GM18861 (cell line): ENCODE measurements around the gene YEATS4.

ENCODE experiments used
- ATAC-seq: cut with Tn5 transposase; IDR thresholded peaks from one replicate; pipeline ENCODE4 v1.9.1; 2021; ENCODE audit not compliant: unreplicated experiment

YEATS4 gene

DNA sequence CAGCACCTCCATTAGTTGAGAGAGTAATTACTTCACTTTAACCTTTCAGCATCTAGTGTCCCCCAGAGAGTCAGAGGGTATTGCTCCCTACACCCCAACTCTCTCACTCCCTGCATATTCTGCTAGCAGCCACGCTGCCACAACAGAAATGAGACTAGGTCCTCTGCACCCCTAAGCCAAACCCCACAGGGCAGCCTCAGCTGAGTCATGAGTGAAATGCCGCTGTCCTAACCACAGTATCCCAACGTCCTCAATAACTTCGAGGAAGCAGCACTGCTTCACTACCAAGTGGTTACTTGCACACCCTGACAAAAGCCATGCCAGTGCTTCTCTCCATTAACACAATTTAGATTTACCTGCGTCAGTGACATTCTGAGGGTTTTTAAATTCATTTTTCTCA is 18.2 kb upstream of the YEATS4 start:
- no peak for ATAC-seq

DNA sequence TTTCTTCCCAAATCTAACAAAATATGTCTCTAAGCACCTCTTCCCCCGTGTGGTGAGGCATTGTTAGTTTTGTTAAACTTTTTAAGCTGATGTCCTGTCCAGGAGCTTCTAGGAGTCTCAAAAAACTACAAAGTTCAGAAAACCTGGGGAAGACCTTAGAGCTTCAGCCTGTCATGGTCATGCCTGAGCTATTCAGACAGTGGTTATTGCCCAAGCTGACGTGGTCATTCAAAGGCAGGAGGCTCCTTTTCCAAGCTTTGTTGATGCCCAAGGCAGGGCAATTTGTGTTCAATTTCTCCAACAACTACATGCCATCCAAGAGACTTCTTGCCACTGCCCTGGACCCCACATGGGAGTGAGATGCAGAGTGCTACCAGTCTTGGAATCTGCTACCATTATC is 17.1 kb upstream of the YEATS4 start:
- ATAC-seq, result no peak

DNA sequence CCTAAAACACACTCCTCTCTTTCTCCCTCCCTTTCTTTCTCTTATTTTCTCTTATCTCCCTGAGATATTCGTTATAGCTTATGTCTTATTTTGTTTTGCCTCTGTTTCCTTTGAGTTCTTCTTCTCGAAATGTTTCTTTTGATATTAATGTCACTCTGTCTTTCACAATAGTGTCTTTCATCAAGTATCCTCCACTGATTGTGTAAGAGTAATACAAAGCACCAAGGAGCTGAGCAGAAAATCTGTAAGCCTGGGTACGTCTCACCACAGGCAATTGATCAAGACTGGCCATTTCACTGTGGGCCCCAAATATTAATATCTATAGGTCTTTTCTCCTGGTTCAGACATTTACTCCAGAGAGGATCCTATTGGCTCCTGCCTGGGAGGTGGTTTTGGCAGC is 16.2 kb upstream of the YEATS4 start:
- no peak for ATAC-seq

DNA sequence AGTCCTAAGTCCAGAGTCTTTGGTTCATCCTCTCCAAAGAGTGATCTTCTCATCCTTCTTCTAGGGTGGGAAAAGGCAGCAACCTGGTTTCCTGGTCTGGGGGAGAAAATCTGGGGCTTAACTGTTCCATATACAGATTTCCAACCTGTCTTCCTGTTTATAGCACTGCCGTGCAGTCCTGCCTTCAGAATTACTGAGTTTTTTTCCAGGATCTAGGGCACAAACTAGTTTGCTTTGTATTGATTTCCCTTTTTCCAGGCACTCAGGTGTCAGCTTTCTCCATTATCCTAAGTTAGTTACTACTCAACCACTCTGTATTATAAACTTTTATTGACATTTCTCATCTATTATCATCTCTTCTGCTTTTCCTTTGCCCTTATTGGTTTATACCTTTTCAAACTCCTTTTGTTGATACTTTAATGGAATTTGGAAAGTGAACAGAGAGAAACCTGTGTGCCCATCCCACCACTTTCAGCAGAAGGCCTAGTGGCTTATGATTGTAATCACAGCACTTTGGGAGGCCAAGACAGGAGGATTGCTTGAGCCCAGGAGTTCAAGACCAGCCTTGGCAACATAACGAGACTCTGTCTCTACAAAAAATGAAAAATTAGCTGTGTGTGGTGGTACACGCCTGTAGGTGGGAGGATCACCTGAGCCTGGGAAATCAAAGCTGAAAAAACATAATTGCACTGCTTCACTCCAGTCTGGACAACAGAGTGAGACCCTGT is 15.5 kb upstream of the YEATS4 start:
- no peak for ATAC-seq

DNA sequence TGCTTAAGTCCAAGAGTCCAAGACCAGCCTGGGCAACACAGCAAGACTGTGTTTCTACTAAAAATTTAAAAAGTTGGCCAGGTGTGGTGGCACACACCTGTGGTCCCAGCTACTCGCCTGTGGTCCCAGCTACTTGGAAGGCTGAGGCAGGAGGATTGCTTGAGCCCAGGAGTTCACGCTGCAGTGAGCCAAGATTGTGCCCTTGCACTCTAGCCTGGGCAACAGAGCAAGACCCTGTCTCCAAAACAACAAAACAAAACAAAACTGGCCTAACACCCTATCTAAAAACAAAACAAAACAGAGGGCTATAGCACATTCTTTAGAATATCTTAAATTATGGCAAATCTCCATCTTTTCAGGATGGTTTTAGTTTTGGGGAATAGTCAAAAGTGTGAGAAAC is 14.5 kb upstream of the YEATS4 start:
- no peak for ATAC-seq

DNA sequence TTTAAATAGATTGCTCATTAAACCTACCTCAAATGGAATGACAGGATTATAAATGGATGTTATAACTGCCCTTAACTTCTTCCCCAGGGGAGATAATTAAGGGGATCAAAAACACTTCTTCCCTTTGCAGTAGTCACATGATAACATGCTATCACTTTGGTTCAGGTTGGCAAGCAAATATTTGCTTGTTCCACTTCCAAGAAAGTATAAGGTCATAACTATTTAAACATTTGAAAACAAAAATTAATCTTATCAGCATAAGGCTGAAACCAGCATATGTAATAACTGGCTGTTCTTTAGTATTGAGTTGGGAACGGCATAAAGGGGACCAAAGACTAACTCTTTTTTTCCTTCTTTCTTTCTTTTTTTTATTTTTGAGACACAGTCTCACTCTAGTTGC is 13.8 kb upstream of the YEATS4 start:
- no peak for ATAC-seq

DNA sequence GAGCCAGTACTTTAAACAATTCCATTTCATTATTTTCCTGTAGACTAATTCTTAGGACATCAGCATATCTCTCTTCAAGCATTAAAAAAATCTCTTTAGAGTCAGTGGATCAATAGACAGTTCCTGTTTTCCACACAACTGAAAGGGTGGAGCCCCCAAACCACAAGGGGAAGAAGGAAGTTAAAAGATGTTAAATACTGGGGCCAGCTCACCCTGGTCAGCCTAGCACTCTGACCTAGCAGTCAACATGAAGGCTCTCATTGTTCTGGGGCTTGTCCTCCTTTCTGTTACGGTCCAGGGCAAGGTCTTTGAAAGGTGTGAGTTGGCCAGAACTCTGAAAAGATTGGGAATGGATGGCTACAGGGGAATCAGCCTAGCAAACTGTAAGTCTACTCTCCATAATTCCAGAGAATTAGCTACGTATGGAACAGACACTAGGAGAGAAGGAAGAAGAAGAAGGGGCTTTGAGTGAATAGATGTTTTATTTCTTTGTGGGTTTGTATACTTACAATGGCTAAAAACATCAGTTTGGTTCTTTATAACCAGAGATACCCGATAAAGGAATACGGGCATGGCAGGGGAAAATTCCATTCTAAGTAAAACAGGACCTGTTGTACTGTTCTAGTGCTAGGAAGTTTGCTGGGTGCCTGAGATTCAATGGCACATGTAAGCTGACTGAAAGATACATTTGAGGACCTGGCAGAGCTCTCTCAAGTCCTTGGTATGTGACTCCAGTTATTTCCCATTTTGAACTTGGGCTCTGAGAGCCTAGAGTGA is 11.2 kb upstream of the YEATS4 start, which contains the start of gene LYZ:
TSS of gene LYZ (plus strand) at position 220 of the 777 bp plus-strand sequence. CDS start at position 248, 28 bp downstream.
- no peak for ATAC-seq

DNA sequence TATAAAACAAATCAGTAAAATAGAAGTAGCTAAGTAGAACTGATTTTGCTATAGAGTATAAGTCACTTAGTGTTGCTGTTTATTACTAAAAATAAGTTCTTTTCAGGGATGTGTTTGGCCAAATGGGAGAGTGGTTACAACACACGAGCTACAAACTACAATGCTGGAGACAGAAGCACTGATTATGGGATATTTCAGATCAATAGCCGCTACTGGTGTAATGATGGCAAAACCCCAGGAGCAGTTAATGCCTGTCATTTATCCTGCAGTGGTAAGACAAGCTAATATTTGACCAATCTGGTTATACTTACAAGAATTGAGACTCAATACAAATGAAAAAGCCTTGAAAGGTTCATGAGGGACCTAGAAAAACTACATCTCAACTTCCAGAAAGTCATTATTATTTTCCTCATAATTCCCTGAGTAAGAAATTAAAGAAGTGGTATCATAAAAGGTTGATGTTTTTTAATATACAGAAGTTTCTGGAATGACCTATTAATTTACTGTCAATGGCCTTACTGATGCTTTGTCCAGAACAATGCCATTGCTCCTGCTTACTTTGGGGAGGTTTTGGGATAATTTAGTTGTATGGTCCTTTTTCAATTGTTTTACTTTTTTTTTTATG is 9.4 kb upstream of the YEATS4 start:
- no peak for ATAC-seq

DNA sequence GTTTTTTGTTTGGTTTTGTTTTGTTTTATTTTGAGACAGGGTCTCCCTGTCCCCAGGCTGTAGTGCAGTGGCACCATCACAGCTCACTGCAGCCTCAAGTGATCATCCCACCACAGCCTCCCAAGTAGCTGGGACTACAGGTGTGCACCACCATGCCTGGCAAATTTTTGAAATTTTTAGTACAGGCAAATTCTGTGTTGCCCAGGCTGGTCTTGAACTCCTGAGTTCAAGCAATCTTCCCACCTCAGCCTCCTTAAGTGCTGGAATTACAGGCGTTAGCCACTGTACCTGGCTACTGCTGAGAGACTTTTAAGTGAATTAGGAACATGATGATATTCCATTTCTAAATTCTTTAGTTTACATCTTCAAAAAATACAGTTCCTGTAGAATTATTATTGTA is 8.8 kb upstream of the YEATS4 start:
- ATAC-seq, result no peak

DNA sequence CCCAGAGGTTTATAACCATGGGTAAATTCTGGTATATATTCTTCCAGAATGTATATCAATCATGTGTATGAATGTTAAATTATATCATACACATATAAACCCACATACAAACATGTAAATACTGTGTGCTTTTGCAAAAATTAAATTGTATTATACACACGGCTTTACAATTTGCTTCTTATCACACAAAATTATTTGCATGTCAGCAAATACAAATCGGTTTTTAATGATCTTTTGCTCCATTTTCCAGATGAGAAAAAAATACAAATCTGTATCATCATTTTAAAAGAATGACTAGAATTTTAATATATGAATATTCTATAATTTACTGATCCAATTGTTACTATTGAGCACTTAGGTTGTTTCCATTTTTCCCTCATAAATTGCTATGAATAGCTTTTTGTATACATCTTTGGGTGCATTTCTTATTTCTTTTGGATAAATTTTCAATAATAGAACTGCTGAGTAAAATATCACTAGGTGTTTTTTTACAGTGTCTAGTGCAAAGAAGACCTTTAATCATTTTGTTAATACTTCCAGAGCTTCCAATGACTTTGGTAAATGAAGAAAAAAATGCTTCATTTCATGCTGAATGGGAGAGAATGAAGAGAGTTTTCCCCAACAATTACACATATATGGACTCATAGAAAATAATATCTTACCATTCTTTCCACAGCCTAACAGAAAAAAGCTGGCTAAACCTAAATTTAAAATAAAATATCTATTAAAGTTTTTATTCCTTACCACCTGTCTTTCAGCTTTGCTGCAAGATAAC is 7.9 kb upstream of the YEATS4 start:
- no peak for ATAC-seq

DNA sequence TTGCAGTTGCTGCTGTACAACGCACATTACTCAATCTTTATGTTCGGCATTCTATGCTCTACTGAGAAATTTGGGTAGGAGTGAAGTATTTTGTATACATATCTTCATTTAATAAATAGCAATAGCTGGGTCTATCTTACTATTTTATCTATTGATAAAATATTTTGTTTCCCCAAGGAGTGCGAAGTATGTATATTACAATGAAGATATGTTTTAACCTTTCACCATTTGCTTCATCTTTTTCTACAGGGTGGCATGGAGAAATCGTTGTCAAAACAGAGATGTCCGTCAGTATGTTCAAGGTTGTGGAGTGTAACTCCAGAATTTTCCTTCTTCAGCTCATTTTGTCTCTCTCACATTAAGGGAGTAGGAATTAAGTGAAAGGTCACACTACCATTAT is 6.6 kb upstream of the YEATS4 start:
- ATAC-seq, result no peak

DNA sequence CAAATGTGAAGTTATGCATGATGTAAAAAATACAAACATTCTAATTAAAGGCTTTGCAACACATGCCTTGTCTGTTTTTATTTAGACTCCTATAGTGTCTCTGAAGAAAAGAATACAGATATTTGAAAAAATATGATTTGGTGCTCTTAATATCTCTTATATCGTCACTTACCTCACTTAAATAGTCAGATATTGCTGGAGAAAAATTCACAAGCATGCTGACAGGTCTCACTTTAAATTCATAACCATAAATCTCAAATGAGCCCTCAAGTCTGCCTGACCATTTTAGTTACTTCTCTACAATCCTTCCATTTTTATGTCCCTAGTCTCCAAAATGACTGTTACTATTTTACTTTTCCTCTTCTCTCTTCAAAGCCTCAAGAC is 5.4 kb upstream of the YEATS4 start:
- ATAC-seq, result no peak

DNA sequence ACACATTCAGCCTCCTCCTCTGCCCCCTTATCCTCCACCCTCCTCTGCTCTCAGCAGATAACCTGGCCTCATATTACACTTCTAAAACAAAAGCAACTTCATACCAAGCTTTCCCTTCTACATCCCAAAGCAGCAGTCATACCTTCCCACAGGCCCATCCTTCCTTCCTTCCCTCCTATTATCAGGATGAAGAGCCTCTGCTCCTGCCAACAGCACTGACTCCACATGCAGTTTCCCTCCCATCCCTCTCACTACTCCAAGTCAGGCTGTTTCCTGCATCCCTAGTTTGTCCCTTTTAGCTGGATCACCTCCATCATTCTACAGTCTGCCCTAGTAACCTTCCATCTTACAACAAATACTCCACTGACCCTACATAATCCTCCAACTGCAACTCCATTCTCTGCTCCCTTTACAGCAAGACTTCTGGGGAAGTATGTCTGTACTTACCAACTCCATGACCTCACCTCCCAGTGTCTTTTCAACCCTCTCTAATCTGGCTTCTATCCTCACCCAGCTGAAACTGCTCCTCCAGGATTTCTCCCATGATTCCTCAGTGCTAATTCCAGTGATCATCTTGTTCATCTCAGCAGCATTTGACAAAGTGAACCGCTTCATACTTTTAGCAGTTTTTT is 4.9 kb upstream of the YEATS4 start:
- no peak for ATAC-seq

DNA sequence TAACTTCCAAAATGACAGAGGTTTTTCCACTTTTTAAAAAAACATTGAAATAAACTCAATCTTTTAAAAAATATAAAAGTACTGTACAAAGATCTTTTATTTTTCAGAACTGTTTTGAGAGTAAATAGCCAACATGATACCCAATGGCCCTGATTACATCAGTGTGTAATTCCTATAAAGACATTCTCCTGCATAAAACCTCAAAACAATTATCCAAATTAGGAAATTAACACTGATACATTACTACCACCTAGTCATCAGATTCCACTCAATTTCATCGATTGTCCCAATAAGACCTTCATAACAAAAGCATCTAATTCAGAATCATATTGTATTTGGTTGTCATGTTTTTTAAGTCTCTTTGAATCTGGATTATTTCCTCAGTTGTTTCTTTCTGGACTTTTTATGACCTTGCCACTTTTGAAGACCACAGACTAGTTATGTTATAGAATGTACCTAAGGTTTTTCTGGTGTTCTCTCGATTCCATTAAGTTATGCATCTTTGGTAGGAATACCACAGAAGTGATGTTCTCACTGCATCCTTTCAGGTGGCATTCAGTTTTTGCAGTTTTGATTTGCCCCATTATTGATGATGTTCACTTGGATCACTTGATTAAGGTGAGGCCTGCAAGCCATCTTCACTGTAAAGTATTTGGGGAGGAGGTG is 4.0 kb upstream of the YEATS4 start:
- no peak for ATAC-seq

DNA sequence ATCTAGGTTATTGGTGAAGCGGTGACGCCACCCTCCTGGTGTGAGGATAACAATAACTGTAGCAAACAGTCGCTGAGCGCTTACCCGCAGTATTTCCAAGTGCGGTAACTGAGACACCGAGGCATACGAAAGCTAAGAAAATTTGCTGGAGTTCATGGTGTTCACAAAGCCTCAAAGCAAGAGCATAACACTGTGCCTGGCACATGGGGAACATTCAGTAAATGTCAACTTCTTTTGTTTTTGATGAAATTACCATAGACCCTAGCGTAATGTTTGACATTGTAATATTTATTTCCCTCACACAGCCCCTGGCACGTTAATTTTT is 767 bp downstream of the YEATS4 start:
- no peak for ATAC-seq

DNA sequence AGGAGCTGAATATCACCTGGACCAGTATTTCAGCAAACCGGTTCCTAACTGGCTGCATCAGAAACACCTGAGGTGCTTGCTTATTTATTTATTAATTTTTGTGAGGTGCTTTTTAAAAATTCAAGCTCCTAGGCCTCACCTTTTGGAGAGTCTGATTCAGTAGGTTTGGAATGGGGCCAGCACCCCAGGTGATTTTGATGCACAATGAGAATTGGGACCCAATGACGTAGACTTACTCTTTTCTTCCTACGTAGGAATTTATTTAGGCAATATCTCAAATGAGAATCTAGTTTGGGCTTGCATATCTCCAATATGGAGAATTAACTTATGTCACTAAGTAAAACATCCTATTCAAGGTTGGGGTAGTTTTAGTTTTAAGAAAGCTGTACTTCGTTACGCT is 7.3 kb downstream of the YEATS4 start:
- no peak for ATAC-seq

DNA sequence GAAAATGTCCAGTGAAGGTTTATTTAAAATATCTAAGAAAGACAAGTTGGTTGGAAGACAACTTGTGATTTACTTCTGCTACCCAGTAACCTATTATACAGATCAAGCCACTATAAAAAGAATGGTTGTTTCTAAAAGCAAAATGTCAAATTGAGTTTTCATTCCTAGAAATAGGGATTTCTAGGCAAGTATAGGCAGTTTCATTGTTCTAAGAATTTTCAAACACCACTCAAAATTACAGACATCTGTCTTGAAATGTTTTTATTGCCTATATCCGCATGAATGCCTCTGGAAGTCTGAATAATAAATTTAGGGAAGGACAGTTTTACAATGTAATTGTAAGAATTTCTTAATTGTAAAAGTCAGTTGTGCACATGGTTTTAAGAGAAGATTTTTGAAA is 8.6 kb downstream of the YEATS4 start:
- ATAC-seq, result no peak

DNA sequence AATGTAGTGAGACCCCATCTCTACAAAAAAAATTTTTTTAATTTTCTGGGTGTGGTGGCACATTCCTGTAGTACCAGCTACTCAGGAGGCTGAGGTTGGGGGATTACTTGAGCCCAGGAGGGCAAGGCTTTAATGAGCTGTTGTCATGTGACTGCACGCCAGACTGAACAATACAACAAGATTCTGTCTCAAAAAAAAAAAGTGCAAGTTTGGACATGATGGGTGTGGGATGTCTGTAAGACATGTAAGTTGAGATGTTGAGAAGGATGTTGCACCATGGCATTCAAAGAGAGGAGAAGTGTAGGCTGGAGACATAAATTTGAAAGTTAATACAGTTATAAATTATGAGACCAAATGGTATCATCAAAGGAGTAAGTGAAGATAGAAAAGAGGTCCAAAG is 23.5 kb downstream of the YEATS4 start:
- ATAC-seq, result no peak

DNA sequence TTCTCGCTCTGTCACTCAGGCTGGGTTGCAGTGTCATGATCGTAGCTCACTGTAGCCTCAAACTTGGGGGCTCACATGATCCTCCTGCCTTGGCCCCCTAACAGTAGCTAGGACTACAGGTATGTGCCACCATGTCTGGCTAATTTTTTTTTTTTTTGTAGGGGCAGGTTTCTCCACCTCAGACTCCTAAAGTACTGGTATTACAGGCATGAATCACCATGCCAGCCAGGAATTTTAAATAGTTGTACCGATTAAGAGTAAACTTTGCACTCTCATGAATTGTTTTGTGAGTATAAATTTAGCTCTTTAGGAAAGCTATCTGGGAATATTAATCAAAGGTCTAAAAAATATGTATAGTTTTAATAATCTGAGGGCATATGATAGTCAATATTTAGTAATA is 25.5 kb downstream of the YEATS4 start:
- no peak for ATAC-seq

DNA sequence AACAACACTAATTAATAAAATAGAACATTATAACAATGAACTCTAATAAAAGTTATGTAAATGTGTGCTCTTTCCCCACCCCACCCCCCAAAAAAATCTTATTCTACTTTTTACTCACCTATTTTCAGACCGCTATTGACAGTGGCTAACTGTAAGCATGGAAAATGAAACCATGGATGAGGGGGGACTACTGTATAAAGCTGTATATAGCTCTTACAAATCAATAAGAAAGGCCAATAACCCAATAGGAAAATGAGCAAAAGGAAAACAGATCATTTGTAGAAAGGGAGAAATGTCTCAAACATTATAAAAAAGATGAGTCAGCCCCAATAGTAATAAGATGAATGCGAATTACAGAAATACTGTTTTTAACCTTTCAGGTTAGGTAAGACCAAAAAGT is 27.4 kb downstream of the YEATS4 start:
- no peak for ATAC-seq

DNA sequence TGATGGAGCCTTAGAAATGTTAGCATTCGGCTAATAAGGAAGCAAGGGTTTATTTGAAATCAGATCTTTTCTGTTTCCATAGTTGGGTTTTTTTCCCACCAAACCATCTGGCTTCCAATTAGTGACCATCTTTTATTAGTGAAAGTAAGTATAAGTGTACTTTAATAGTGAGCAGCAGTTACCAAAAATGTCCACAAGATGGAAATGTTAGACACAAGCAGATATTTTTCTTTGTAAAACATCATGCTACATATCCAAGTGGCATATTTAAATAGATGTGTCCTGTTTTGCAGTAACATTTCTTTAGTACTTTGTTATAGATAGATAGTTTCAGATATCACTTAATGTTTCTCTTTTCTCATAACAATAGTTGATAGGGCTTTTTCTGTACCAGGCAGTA is 28.8 kb downstream of the YEATS4 start:
- peak; percentile 46 for ATAC-seq
